KOPT-K1 (cell line): Measurements from ENCODE around the gene TRAM2.

Experiments used
- H3K27ac ChIP-seq: fragments of 200-600 bp; sonication (generic); 2 replicates; pipeline ENCODE4 v1.5.1; 2016; ENCODE audit warnings: antibody characterized with exemption, mild to moderate bottlenecking, low read depth, low read length; ENCODE audit not compliant: poor library complexity, severe bottlenecking
- H3K36me3 ChIP-seq: fragments of 200-600 bp; sonication (generic); 2 replicates; pipeline ENCODE4 v1.5.1; 2017; ENCODE audit warnings: antibody characterized with exemption, mild to moderate bottlenecking, low read length, moderate library complexity; ENCODE audit not compliant: insufficient read depth
- H3K9me3 ChIP-seq: fragments of 200-600 bp; sonication (generic); 2 replicates; pipeline ENCODE4 v1.5.1; 2017; ENCODE audit warnings: antibody characterized with exemption, low read length, mild to moderate bottlenecking; ENCODE audit not compliant: insufficient read depth, poor library complexity, severe bottlenecking

TRAM2 gene

GRCh38 chr6:52522151-52522626, 54.7 kb downstream of the TRAM2 start:
- H3K9me3 ChIP-seq: no peaks in the 10 kb centered on the region
- no peak overlapping the region for H3K27ac ChIP-seq
- no peaks in the 10 kb centered on the region for H3K36me3 ChIP-seq

GRCh38 chr6:52519618-52520017, 57.2 kb downstream of the TRAM2 start:
- Histone ChIP-seq H3K27ac (no peak overlapping the region), H3K9me3 (no peaks in the 10 kb centered on the region), H3K36me3 (peaks cover 15% of the 10 kb centered on the region; the same call in 1 of the 2 replicates)

GRCh38 chr6:52518279-52518945, 58.4 kb downstream of the TRAM2 start:
- Histone ChIP-seq H3K27ac (no peak overlapping the region), H3K9me3 (no peaks in the 10 kb centered on the region), H3K36me3 (peaks cover 19% of the 10 kb centered on the region; the same call in 1 of the 2 replicates)

- H3K9me3 ChIP-seq: no peaks in the 10 kb centered on the region
- H3K27ac ChIP-seq: no peak overlapping the region
- peaks cover 19% of the 10 kb centered on the region; the same call in 1 of the 2 replicates for H3K36me3 ChIP-seq
Observed at GRCh38 chr6:52517502-52518278, 59.2 kb downstream of the TRAM2 start.

GRCh38 chr6:52516943-52517342, 59.9 kb downstream of the TRAM2 start:
- Histone ChIP-seq H3K27ac (no peak overlapping the region), H3K36me3 (peaks cover 19% of the 10 kb centered on the region; the same call in 1 of the 2 replicates), H3K9me3 (no peaks in the 10 kb centered on the region)

- H3K36me3 ChIP-seq: peaks cover 26% of the 10 kb centered on the region; the same call in 1 of the 2 replicates
- no peak overlapping the region for H3K27ac ChIP-seq
- no peaks in the 10 kb centered on the region for H3K9me3 ChIP-seq
Observed at GRCh38 chr6:52516269-52516668, 60.6 kb downstream of the TRAM2 start.

- H3K27ac ChIP-seq: no peak overlapping the region
- peaks cover 29% of the 10 kb centered on the region for H3K36me3 ChIP-seq
- no peaks in the 10 kb centered on the region for H3K9me3 ChIP-seq
Observed at GRCh38 chr6:52515219-52515960, 61.5 kb downstream of the TRAM2 start.

GRCh38 chr6:52514514-52514913, 62.3 kb downstream of the TRAM2 start:
- H3K27ac ChIP-seq: no peak overlapping the region
- no peaks in the 10 kb centered on the region for H3K9me3 ChIP-seq
- H3K36me3 ChIP-seq: peaks cover 29% of the 10 kb centered on the region

GRCh38 chr6:52513896-52514295, 63.0 kb downstream of the TRAM2 start:
- Histone ChIP-seq H3K27ac (no peak overlapping the region), H3K36me3 (peaks cover 35% of the 10 kb centered on the region), H3K9me3 (no peaks in the 10 kb centered on the region)

GRCh38 chr6:52513464-52513863, 63.4 kb downstream of the TRAM2 start:
- peaks cover 39% of the 10 kb centered on the region for H3K36me3 ChIP-seq

GRCh38 chr6:52512199-52512598, 64.7 kb downstream of the TRAM2 start:
- no peaks in the 10 kb centered on the region for H3K9me3 ChIP-seq
- no peak overlapping the region for H3K27ac ChIP-seq
- peaks cover 52% of the 10 kb centered on the region for H3K36me3 ChIP-seq

More at GRCh38 chr6:52513464-52513863, 63.4 kb downstream of the TRAM2 start:
- H3K27ac ChIP-seq: no peak overlapping the region
- no peaks in the 10 kb centered on the region for H3K9me3 ChIP-seq

- no peaks in the 10 kb centered on the region for H3K9me3 ChIP-seq
- H3K36me3 ChIP-seq: peaks cover 54% of the 10 kb centered on the region
- H3K27ac ChIP-seq: no peak overlapping the region
Observed at GRCh38 chr6:52511572-52512151, 65.2 kb downstream of the TRAM2 start.

GRCh38 chr6:52511163-52511562, 65.7 kb downstream of the TRAM2 start:
- Histone ChIP-seq H3K36me3 (peaks cover 56% of the 10 kb centered on the region), H3K27ac (no peak overlapping the region), H3K9me3 (no peaks in the 10 kb centered on the region)

GRCh38 chr6:52510213-52510562, 66.7 kb downstream of the TRAM2 start:
- no peak overlapping the region for H3K27ac ChIP-seq
- H3K9me3 ChIP-seq: no peaks in the 10 kb centered on the region
- peaks cover 54% of the 10 kb centered on the region for H3K36me3 ChIP-seq
